ENCODE measurements around the gene HHIP. TPM values are rescaled to one million over a fixed set of nuclear protein-coding genes. Genes with fewer than 3 reads are reported as not detected.

HHIP gene
- total and polyA plus RNA-seq, 7 donors: 0.01 to 0.56 (median 0.18) TPM; not detected in 1

GRCh38 chr4:144658015-144658567 lies 12.1 kb downstream of the HHIP start:
- TF ChIP-seq, protein P1, sequence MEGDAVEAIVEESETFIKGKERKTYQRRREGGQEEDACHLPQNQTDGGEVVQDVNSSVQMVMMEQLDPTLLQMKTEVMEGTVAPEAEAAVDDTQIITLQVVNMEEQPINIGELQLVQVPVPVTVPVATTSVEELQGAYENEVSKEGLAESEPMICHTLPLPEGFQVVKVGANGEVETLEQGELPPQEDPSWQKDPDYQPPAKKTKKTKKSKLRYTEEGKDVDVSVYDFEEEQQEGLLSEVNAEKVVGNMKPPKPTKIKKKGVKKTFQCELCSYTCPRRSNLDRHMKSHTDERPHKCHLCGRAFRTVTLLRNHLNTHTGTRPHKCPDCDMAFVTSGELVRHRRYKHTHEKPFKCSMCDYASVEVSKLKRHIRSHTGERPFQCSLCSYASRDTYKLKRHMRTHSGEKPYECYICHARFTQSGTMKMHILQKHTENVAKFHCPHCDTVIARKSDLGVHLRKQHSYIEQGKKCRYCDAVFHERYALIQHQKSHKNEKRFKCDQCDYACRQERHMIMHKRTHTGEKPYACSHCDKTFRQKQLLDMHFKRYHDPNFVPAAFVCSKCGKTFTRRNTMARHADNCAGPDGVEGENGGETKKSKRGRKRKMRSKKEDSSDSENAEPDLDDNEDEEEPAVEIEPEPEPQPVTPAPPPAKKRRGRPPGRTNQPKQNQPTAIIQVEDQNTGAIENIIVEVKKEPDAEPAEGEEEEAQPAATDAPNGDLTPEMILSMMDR (IDR thresholded peaks at IDR 0.05): no peak
- H3K4me3 ChIP-seq: no peak overlapping the region
- no peaks in the 10 kb centered on the region for H3K36me3 ChIP-seq (ENCODE audit: insufficient read depth in 1 of 2, low read depth in 1 of 2)
- H3K27me3 ChIP-seq (ENCODE audit: insufficient read depth in 3 of 3, low read length in 2 of 3): no peaks in the 10 kb centered on the region
- DNase-seq (no peak), ATAC-seq (no peak)
- no peak overlapping the region for H3K27ac ChIP-seq
- WGBS, 3 donors: 93 to 99% (median 98%) methylated on average over 8 of the region's 8 CpGs
- H3K9me3 ChIP-seq: no peaks in the 10 kb centered on the region
- intact Hi-C loops (cut with DNase I): no loop called here
- H3K4me1 ChIP-seq: no peaks in the 10 kb centered on the region

- TF ChIP-seq, protein P1 (IDR thresholded peaks at IDR 0.05): no peak
- WGBS, 3 donors: 5 to 54% (median 22%) methylated on average over 1 of the region's 1 CpG
These were observed 12.9 kb downstream of the HHIP start for GRCh38 chr4:144658903-144659302.

DNA sequence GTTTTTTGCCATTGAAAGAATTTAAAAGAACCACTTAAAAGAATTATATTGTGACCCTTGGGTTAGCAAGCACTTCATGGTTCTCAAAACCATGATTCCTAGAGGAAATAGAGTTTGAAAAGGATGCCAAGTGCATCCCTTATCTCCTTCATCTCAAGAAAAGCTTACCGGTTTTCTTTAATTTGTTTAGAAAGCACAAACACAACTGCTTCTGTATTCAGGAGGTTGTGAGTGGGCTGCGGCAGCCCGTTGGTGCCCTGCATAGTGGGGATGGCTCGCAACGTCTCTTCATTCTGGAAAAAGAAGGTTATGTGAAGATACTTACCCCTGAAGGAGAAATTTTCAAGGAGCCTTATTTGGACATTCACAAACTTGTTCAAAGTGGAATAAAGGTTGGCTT lies 13.5 kb downstream of the HHIP start:
- H3K4me1 ChIP-seq: no peaks in the 10 kb centered on the region
- no peaks in the 10 kb centered on the region for H3K27me3 ChIP-seq (ENCODE audit: insufficient read depth in 3 of 3, low read length in 2 of 3)
- no peak overlapping the region for H3K4me3 ChIP-seq
- 84 to 86% (median 84%) methylated on average over 5 of the region's 5 CpGs for WGBS, 3 donors
- H3K36me3 ChIP-seq (ENCODE audit: insufficient read depth in 1 of 2, low read depth in 1 of 2): no peaks in the 10 kb centered on the region
- TF ChIP-seq, protein P1 (IDR thresholded peaks at IDR 0.05): no peak
- DNase-seq: no peak
- intact Hi-C loops (cut with DNase I): no loop called here
- H3K9me3 ChIP-seq: no peaks in the 10 kb centered on the region
- H3K27ac ChIP-seq: no peak overlapping the region
- ATAC-seq: no peak

More at GRCh38 chr4:144658903-144659302, 12.9 kb downstream of the HHIP start:
- no peaks in the 10 kb centered on the region for H3K4me1 ChIP-seq
- intact Hi-C loops (cut with DNase I): no loop called here
- H3K27me3 ChIP-seq (ENCODE audit: insufficient read depth in 3 of 3, low read length in 2 of 3): no peaks in the 10 kb centered on the region
- H3K9me3 ChIP-seq: no peaks in the 10 kb centered on the region
- DNase-seq: no peak
- H3K4me3 ChIP-seq: no peak overlapping the region
- no peak overlapping the region for H3K27ac ChIP-seq
- no peak for ATAC-seq
- no peaks in the 10 kb centered on the region for H3K36me3 ChIP-seq (ENCODE audit: insufficient read depth in 1 of 2, low read depth in 1 of 2)

- Histone ChIP-seq H3K36me3 (ENCODE audit: insufficient read depth in 1 of 2, low read depth in 1 of 2) (no peaks in the 10 kb centered on the region), H3K4me1 (no peaks in the 10 kb centered on the region), H3K27ac (no peak overlapping the region), H3K9me3 (no peaks in the 10 kb centered on the region), H3K27me3 (ENCODE audit: insufficient read depth in 3 of 3, low read length in 2 of 3) (no peaks in the 10 kb centered on the region), H3K4me3 (no peak overlapping the region)
- DNase-seq (no peak), ATAC-seq (no peak)
- intact Hi-C loops (cut with DNase I): no loop called here
- WGBS, 3 donors: 45 to 48% (median 47%) methylated on average over 7 of the region's 7 CpGs
- TF ChIP-seq, protein P1 (IDR thresholded peaks at IDR 0.05): no peak
These were observed 18.0 kb downstream of the HHIP start for GRCh38 chr4:144663834-144664475.

All from psoas muscle (tissue), 8 donors.